Peyer's patch (tissue), 4 donors: ENCODE results near the gene NCBP2.

Experiments used
- CTCF ChIP-seq, 6 experiments: fragments of 450-650 bp in 4 of 6; fragments of 200-600 bp in 2 of 6; sonication (generic) in 1 of 6; IDR thresholded peaks; one replicate each; pipeline ENCODE4 v1.5.1; 2017 to 2019; ENCODE audit warnings: antibody characterized with exemption in 6 of 6, mild to moderate bottlenecking in 3 of 6, moderate library complexity in 1 of 6
- POLR2A ChIP-seq, 2 donors: fragments of 450-650 bp; IDR thresholded peaks; one replicate each; pipeline ENCODE4 v1.5.1; 2017; ENCODE audit warnings: antibody characterized with exemption in 2 of 2, mild to moderate bottlenecking in 2 of 2, moderate library complexity in 2 of 2

- no peak for TF ChIP-seq CTCF (IDR thresholded peaks at IDR 0.05)
- TF ChIP-seq POLR2A (IDR thresholded peaks at IDR 0.05), result no peak
Measured at GRCh38 chr3:196894557-196895295, 47.6 kb downstream of the NCBP2 start.
